Fibroblast of mammary gland (primary cell): Measurements from ENCODE around the gene WNK1.
A peak's percentile ranks its signal among the peaks of the same experiment; 100 is the strongest.

Source experiments
- DNase-seq: peaks from one replicate; pipeline ENCODE4 v3.0.0-alpha.2; 2010; ENCODE audit warnings: low read depth
- H3K4me3 ChIP-seq: 2 replicates; pipeline ENCODE4 v1.5.1; 2011; ENCODE audit warnings: low read depth, mild to moderate bottlenecking, low read length, moderate library complexity; ENCODE audit not compliant: control insufficient read depth
- TF ChIP-seq, protein P1 (sequence below): conservative IDR thresholded peaks from 2 replicates; pipeline ENCODE4 v1.5.1; 2011; ENCODE audit warnings: low read depth, low read length, inconsistent platforms; ENCODE audit not compliant: control insufficient read depth, insufficient read depth

Gene WNK1

DNA sequence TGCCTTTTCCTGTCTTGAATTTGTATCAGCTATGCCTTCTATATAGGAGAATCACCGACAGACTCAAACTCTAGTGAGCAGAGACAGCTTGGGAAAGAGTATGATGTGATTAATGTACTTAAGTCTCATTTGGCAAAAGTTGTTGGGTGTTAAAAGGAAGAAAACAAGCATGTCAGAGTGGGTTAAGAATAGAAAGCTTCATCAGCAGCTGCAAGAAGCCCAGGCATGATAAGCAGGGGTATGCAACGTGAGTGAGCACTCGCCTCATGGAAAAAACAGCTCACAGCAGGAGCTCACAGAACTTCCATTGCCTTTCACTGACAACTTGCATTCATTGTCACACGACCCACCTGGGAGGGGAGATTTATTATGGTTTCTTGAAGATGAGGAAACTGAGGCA is 35.9 kb upstream of the WNK1 start:
- TF ChIP-seq, protein P1, sequence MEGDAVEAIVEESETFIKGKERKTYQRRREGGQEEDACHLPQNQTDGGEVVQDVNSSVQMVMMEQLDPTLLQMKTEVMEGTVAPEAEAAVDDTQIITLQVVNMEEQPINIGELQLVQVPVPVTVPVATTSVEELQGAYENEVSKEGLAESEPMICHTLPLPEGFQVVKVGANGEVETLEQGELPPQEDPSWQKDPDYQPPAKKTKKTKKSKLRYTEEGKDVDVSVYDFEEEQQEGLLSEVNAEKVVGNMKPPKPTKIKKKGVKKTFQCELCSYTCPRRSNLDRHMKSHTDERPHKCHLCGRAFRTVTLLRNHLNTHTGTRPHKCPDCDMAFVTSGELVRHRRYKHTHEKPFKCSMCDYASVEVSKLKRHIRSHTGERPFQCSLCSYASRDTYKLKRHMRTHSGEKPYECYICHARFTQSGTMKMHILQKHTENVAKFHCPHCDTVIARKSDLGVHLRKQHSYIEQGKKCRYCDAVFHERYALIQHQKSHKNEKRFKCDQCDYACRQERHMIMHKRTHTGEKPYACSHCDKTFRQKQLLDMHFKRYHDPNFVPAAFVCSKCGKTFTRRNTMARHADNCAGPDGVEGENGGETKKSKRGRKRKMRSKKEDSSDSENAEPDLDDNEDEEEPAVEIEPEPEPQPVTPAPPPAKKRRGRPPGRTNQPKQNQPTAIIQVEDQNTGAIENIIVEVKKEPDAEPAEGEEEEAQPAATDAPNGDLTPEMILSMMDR, result no peak
- no peak for DNase-seq
- H3K4me3 ChIP-seq, result no peak overlapping the region

DNA sequence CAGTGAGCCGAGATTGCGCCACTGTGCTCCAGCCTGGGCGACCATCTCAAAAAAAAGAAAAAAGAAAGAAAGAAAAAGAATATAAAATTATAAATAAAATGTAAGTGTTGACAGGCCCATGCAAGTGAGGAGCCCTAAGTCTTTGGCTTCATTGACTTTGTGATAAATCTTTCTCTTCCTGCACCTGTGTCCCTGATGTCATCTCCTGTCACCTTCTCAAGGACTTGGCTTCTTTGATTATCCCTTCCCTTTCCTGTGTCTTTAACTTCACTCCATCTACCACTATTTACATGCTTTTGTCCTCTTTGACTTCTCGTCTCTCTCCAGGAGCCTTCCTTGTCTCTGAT is 33.6 kb upstream of the WNK1 start:
- TF ChIP-seq, protein P1, result no peak
- no peak overlapping the region for H3K4me3 ChIP-seq
- no peak for DNase-seq

DNA sequence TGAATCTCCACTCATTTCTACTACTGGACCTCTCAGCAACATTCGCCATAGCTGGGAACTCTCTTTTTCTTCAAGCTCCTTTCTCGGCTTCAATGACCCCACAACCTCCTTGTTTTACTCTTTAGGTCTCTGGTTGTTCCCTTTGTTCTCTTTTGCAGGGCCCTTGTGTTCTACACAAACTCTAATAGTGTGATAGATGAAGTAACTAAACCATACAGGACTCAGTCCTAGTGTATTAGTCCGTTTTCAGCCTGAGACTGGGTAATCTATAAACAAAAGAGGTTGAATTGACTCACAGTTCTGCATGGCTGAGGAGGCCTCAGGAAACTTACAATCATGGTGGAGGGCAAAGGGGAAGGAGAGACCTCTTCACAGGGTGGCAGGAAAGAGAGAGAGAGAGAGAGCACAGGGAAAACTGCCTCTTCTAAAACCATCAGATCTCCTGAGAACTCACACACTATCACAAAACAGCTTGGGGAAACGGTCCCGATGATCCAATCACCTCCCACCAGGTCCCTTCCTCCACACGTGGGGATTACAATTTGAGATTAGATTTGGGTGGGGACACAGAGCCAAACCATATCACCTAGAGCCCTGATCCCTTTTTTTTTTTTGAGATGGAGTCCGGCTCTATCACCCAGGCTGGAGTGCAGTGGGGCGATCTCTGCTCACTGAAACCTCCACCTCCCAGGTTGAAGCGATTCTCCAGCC is 32.0 kb upstream of the WNK1 start:
- TF ChIP-seq, protein P1, result no peak
- no peak overlapping the region for H3K4me3 ChIP-seq
- DNase-seq, result no peak

- no peak for DNase-seq
- H3K4me3 ChIP-seq, result no peak overlapping the region
- TF ChIP-seq, protein P1, result no peak
Measured at GRCh38 chr12:724194-724855, 28.1 kb upstream of the WNK1 start.

DNA sequence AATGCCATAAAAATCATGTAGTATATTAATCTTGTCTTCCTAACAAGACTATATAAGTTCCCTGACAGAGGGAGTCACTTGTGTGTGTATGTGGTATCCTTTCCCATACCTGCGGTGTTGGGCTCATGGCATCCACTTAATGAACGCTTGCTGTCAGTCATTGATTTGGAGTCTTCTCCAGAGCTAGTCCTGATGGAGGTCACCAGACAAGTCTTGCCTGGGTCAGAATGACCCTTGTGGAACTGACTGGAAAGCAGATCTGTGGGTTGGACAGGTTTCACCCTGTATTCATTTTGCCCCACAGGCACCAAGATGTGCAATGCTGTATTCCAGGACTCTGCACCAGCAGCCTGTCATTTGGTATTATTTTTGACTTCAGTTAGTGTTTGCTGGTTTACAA is 27.3 kb upstream of the WNK1 start:
- H3K4me3 ChIP-seq, result no peak overlapping the region
- TF ChIP-seq, protein P1, result no peak
- DNase-seq, result no peak

GRCh38 chr12:726281-727140 is 25.9 kb upstream of the WNK1 start:
- TF ChIP-seq, protein P1, result no peak
- peak; percentile 71 for DNase-seq
- H3K4me3 ChIP-seq, result no peak overlapping the region
